Tibial nerve (tissue), 4 donors: ENCODE measurements around the gene PRKCE.

ENCODE experiments used
- CTCF ChIP-seq, 5 experiments: fragments of 200-600 bp in 3 of 5; fragments of 450-650 bp in 2 of 5; sonication (generic) in 3 of 5; IDR thresholded peaks; one replicate each; pipeline ENCODE4 v1.5.1; 2016 to 2019; ENCODE audit warnings: antibody characterized with exemption in 5 of 5, mild to moderate bottlenecking in 3 of 5, moderate library complexity in 2 of 5
- EP300 ChIP-seq, 2 donors: sonication (generic); formaldehyde crosslinking; IDR thresholded peaks; one replicate each; pipeline ENCODE4 v1.6.1; 2017; ENCODE audit warnings: antibody characterized with exemption in 2 of 2, mild to moderate bottlenecking in 1 of 2
- POLR2A ChIP-seq, 2 donors: fragments of 450-650 bp; IDR thresholded peaks; one replicate each; pipeline ENCODE4 v1.6.1; 2017; ENCODE audit warnings: antibody characterized with exemption in 2 of 2, mild to moderate bottlenecking in 2 of 2, moderate library complexity in 2 of 2

GRCh38 chr2:45874344-45874743 is 222.9 kb downstream of the PRKCE start:
- TF ChIP-seq POLR2A (IDR thresholded peaks at IDR 0.05) (no peak), CTCF (IDR thresholded peaks at IDR 0.05) (no peak), EP300 (IDR thresholded peaks at IDR 0.05) (no peak)
